ENCODE measurements around the gene NUDT2.

The NUDT2 gene

GRCh38 chr9:34387239-34387638, 57.9 kb downstream of the NUDT2 start:
- DNase-seq: no peak

GRCh38 chr9:34392511-34392910, 63.1 kb downstream of the NUDT2 start:
- no peak for DNase-seq

All from activated gamma-delta T cell (primary cell).